Measurements from ENCODE around the gene GASK1A. TPM values are rescaled to one million over a fixed set of nuclear protein-coding genes. Genes with fewer than 3 reads are reported as not detected.

GASK1A gene
- total and polyA plus RNA-seq, 2 of the 8 experiments (the other 6 are each of a cell fraction or from before 2014, with no cell fraction given) = 4.7 to 7.9 TPM

GRCh38 chr3:43036621-43037423 lies 57.7 kb downstream of the GASK1A start:
- DNase-seq (ENCODE audit: low read depth in 1 of 2, low spot score in 2 of 2) (no peak), FAIRE-seq (no peak)
- Histone ChIP-seq H3K27ac (ENCODE audit: low read depth, low read length) (no peak overlapping the region), H3K9ac (replicated peaks in 1 of 4; ENCODE audit: extremely low read depth in 1 of 4, low read depth in 3 of 4, low read length in 3 of 4) (no peak overlapping the region), H2AK5ac (ENCODE audit: low read depth, low read length) (no peak overlapping the region), H4K20me1 (replicated peaks in 1 of 2; ENCODE audit: control insufficient read depth in 1 of 2, insufficient read depth in 2 of 2, low read length in 2 of 2) (peaks cover 0 to 1% of the 10 kb centered on the region in 2 experiments), H3K18ac (ENCODE audit: extremely low read depth, low read length) (no peak overlapping the region), H2BK5ac (ENCODE audit: low read depth, low read length) (no peak overlapping the region), H3K9me3 (ENCODE audit: insufficient read depth in 2 of 2, low read depth in 1 of 2, low read length in 1 of 2) (no peaks in the 10 kb centered on the region), H3K4me2 (ENCODE audit: insufficient read depth in 1 of 2, low read depth in 2 of 2, low read length in 2 of 2) (no peak overlapping the region), H4K5ac (ENCODE audit: insufficient read length, low read depth, low read length) (no peak overlapping the region), H2BK12ac (ENCODE audit: low read depth, low read length) (no peak overlapping the region), H2BK120ac (replicated peaks; ENCODE audit: low read depth, low read length) (no peak overlapping the region), H3K23me2 (ENCODE audit: low read depth, low read length) (no peaks in the 10 kb centered on the region), H2BK20ac (ENCODE audit: low read length) (no peak overlapping the region), H3K23ac (ENCODE audit: insufficient read length) (no peak overlapping the region), H3K4ac (replicated peaks; ENCODE audit: insufficient read length, low read depth, low read length) (no peak overlapping the region), H3K27me3 (replicated peaks in 1 of 4; ENCODE audit: control insufficient read depth in 3 of 4, extremely low read depth in 1 of 4, insufficient read depth in 3 of 4, low read length in 3 of 4) (no peaks in the 10 kb centered on the region), H3K56ac (replicated peaks; ENCODE audit: insufficient read length, low read depth, low read length) (no peak overlapping the region), H2AFZ (ENCODE audit: low read length) (no peak overlapping the region), H3K79me1 (ENCODE audit: low read depth, low read length) (no peaks in the 10 kb centered on the region), H3K14ac (ENCODE audit: insufficient read length) (no peak overlapping the region), H2BK15ac (ENCODE audit: low read length) (no peak overlapping the region), H3K4me3 (ENCODE audit: extremely low read depth in 1 of 4, insufficient read depth in 2 of 4, low read depth in 3 of 4, low read length in 4 of 4) (no peak overlapping the region), H3K36me3 (ENCODE audit: control insufficient read depth in 2 of 4, insufficient read depth in 4 of 4, low read length in 3 of 4) (no peaks in the 10 kb centered on the region), H4K8ac (ENCODE audit: extremely low read depth, insufficient read depth, low read length) (no peak overlapping the region), H3K4me1 (replicated peaks in 1 of 4; ENCODE audit: control insufficient read depth in 3 of 4, insufficient read depth in 4 of 4, low read length in 3 of 4) (no peaks in the 10 kb centered on the region), H4K91ac (replicated peaks; ENCODE audit: insufficient read length, low read length) (no peak overlapping the region), H3K79me2 (ENCODE audit: control insufficient read depth in 1 of 2, insufficient read depth in 2 of 2, low read length in 2 of 2) (no peaks in the 10 kb centered on the region)
- WGBS, 2 experiments (ENCODE audit: extremely low coverage in 1 of 2, insufficient coverage in 1 of 2, insufficient read length in 1 of 2, insufficient replicate concordance in 2 of 2, low coverage in 1 of 2, low lambda C conversion rate in 2 of 2, missing lambda C conversion rate in 1 of 2) = 84% methylated on average over 9 of the region's 9 CpGs; no CpG with 5 or more reads in 1 of the 2 experiments
- TF ChIP-seq E2F6 (IDR thresholded peaks at IDR 0.05) = no peak
- peak; percentile 51; the same call in 1 of the 2 replicates for TF ChIP-seq CEBPB (IDR thresholded peaks at IDR 0.05; ENCODE audit: low read depth, low read length)
- CTCF ChIA-PET (ENCODE audit: partially characterized antibody) = no interaction called here
- POLR2A ChIA-PET (ENCODE audit: partially characterized antibody) = no interaction called here
